Stomach smooth muscle (tissue), 2 donors: ENCODE data around the gene TBC1D26.
"Not testable (repeated sequence)": the region's sequence is repeated elsewhere in the genome, so short reads cannot be mapped to it uniquely, and the experiment has no call there.

Experiments
- H3K27ac ChIP-seq: one replicate; pipeline ENCODE4 v1.7.0; 2013; ENCODE audit warnings: mild to moderate bottlenecking, low read length, inconsistent platforms
- H3K27me3 ChIP-seq, 2 donors: one replicate each; pipeline ENCODE4 v1.7.0; 2013; ENCODE audit warnings: low read length in 2 of 2; ENCODE audit not compliant: insufficient read depth in 2 of 2, control insufficient read depth in 1 of 2
- H3K36me3 ChIP-seq, 2 donors: one replicate each; pipeline ENCODE4 v1.7.0; 2013; ENCODE audit warnings: low read length in 2 of 2; ENCODE audit not compliant: control insufficient read depth in 2 of 2, insufficient read depth in 2 of 2
- H3K4me1 ChIP-seq: one replicate; pipeline ENCODE4 v1.7.0; 2013; ENCODE audit warnings: low read length; ENCODE audit not compliant: control insufficient read depth, insufficient read depth
- H3K4me3 ChIP-seq, 2 donors: one replicate each; pipeline ENCODE4 v1.7.0; 2013; ENCODE audit warnings: low read length in 2 of 2
- H3K9ac ChIP-seq, 2 donors: one replicate each; pipeline ENCODE4 v1.7.0; 2013; ENCODE audit warnings: low read length in 2 of 2, mild to moderate bottlenecking in 1 of 2
- H3K9me3 ChIP-seq, 2 donors: one replicate each; pipeline ENCODE4 v1.7.0; 2013; ENCODE audit warnings: low read length in 2 of 2; ENCODE audit not compliant: control insufficient read depth in 2 of 2
- donor health status: healthy.
- donor health status: Pancreatic carcinoma.

The TBC1D26 gene

GRCh38 chr17:15716601-15717563, 15.2 kb upstream of the TBC1D26 start:
- not testable (repeated sequence) for H3K27ac ChIP-seq, H3K27me3 ChIP-seq, H3K4me1 ChIP-seq, H3K9me3 ChIP-seq, H3K9ac ChIP-seq, H3K36me3 ChIP-seq
- peak overlapping the region in 1 of 2 donors; percentile 25 for H3K4me3 ChIP-seq

GRCh38 chr17:15730535-15730934, 1.5 kb upstream of the TBC1D26 start:
- H3K27ac ChIP-seq, H3K9me3 ChIP-seq, H3K36me3 ChIP-seq, H3K4me3 ChIP-seq, H3K4me1 ChIP-seq, H3K9ac ChIP-seq, H3K27me3 ChIP-seq: not testable (repeated sequence)

- not testable (repeated sequence) for H3K9me3 ChIP-seq, H3K27ac ChIP-seq, H3K36me3 ChIP-seq, H3K4me1 ChIP-seq, H3K9ac ChIP-seq, H3K4me3 ChIP-seq, H3K27me3 ChIP-seq
Observed at GRCh38 chr17:15733174-15733789, 1.2 kb downstream of the TBC1D26 start.

GRCh38 chr17:15736578-15736977, 4.5 kb downstream of the TBC1D26 start:
- H3K9me3 ChIP-seq, H3K9ac ChIP-seq, H3K27me3 ChIP-seq, H3K4me1 ChIP-seq, H3K27ac ChIP-seq, H3K36me3 ChIP-seq, H3K4me3 ChIP-seq: not testable (repeated sequence)

GRCh38 chr17:15738066-15738465, 6.0 kb downstream of the TBC1D26 start:
- Histone ChIP-seq H3K36me3 (no peaks in the 10 kb centered on the region), H3K4me1 (no peaks in the 10 kb centered on the region), H3K9me3 (no peaks in the 10 kb centered on the region), H3K27me3 (no peaks in the 10 kb centered on the region), H3K4me3 (no peak overlapping the region), H3K27ac (no peak overlapping the region), H3K9ac (no peak overlapping the region)

GRCh38 chr17:15739259-15739658, 7.2 kb downstream of the TBC1D26 start:
- not testable (repeated sequence) for H3K4me1 ChIP-seq, H3K9me3 ChIP-seq, H3K36me3 ChIP-seq, H3K9ac ChIP-seq, H3K27ac ChIP-seq, H3K4me3 ChIP-seq, H3K27me3 ChIP-seq

GRCh38 chr17:15740041-15740440, 8.0 kb downstream of the TBC1D26 start:
- not testable (repeated sequence) for H3K27ac ChIP-seq, H3K9me3 ChIP-seq, H3K36me3 ChIP-seq, H3K4me3 ChIP-seq, H3K9ac ChIP-seq, H3K4me1 ChIP-seq, H3K27me3 ChIP-seq

GRCh38 chr17:15740570-15741120, 8.6 kb downstream of the TBC1D26 start:
- Histone ChIP-seq H3K27me3 (no peaks in the 10 kb centered on the region), H3K4me1 (peaks cover 4% of the 10 kb centered on the region)

GRCh38 chr17:15741624-15742023, 9.5 kb downstream of the TBC1D26 start:
- H3K9me3 ChIP-seq = no peaks in the 10 kb centered on the region
- H3K9ac ChIP-seq = no peak overlapping the region
- no peak overlapping the region for H3K27ac ChIP-seq
- H3K27me3 ChIP-seq = no peaks in the 10 kb centered on the region
- H3K36me3 ChIP-seq = no peaks in the 10 kb centered on the region
- peaks cover 4% of the 10 kb centered on the region for H3K4me1 ChIP-seq
- H3K4me3 ChIP-seq = no peak overlapping the region

More at GRCh38 chr17:15740570-15741120, 8.6 kb downstream of the TBC1D26 start:
- no peak overlapping the region for H3K4me3 ChIP-seq
- no peaks in the 10 kb centered on the region for H3K9me3 ChIP-seq
- H3K36me3 ChIP-seq = no peaks in the 10 kb centered on the region
- H3K9ac ChIP-seq = no peak overlapping the region
- H3K27ac ChIP-seq = no peak overlapping the region

- H3K27me3 ChIP-seq = no peaks in the 10 kb centered on the region
- peaks cover 4% of the 10 kb centered on the region for H3K4me1 ChIP-seq
- no peak overlapping the region for H3K4me3 ChIP-seq
- no peaks in the 10 kb centered on the region for H3K9me3 ChIP-seq
- no peak overlapping the region for H3K27ac ChIP-seq
- no peak overlapping the region for H3K9ac ChIP-seq
- no peaks in the 10 kb centered on the region for H3K36me3 ChIP-seq
Observed at GRCh38 chr17:15742051-15742795, 10.1 kb downstream of the TBC1D26 start.
